Measurements from ENCODE around the gene CMBL.
"Not testable (repeated sequence)": the region's sequence is repeated elsewhere in the genome, so short reads cannot be mapped to it uniquely, and the experiment has no call there.

Gene CMBL

GRCh38 chr5:10307206-10308148 lies at the start of gene CMBL:
TSS of gene CMBL (minus strand) at chr5:10307902. CDS start at chr5:10290762, 17,140 bp downstream.
- peak; percentile 56 for DNase-seq

DNA sequence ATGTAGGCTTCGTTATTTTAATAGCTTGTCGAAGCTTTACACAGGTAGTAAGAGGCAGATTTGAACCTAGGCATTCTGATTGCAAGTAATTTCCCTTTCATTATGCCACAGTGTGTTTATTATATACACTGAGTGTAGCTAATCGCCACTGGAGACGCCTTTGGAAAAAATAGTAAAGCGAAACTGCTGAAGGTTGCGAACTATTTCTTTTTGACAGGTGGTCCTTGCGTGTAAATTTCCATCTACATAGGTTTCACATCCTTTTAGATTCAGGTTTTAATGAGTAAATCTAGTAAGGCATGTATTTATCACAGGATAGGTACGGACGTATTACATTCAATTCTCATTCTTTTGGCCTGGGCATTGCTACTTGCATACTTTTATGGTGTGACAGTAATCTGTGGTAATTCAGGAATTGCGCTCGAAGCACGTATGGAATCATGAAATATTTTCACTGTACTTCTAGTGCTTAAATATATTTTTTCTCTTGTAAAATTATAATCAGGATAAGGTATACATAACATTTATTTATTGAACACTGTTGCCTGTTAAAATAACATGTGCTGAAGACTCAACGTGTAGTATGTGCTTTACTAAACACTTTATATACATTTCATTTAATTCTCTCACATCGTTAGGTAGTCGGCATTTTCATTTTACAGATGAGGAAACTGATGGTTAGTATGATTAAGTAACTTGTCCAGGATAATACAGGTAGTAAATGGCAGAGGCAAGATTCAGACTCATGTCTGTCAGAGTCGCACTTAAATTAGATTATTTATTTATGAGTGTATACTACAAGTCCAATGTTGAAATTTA lies 47.6 kb upstream of the CMBL start:
- DNase-seq, result peak; percentile 64

GRCh38 chr5:10354048-10354872 lies 46.6 kb upstream of the CMBL start:
- DNase-seq, result peak; percentile 44

DNA sequence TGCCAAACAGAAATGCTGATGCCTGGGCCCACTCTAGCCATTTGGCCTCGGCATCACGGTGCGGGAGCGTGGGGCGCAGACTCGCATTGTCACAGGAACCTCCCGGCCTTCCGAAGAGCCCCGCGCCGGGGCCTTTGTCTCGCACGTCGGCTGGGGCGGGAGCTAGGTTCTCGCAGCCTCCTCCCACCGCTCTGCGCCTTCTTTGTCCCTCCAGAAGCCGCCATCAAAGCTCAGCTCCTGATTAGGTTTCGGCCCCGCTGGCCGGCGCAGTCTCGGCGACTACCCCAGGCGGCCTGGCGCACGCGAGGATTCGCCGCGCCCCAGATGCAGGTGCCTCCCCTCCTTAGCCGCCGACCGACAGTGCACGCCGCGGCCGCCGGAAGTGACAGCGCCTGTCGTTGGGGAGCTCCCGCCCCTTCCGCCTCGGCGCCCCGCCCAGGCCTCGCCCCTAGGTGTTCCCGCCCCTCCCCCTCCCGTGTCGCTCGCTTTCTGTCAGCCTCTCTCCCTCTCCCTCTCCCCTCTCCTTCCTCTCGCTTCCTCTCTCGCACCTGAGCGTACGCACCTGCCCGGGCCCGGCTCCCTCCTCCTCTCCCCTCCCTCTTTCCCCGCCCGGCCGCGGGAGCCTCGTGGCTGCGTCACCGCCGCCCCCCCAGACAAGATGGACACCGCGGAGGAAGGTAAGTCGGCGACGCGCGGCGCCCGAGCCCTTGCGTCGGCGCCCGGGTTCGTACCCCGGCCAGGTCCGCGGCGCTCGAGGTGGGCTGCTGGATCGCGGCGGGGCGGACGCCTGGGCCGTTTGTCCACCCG lies 45.7 kb upstream of the CMBL start, which contains the start of gene MARCHF6:
MARCHF6 (plus strand) TSS at position 455 of the 807 bp plus-strand sequence; CDS start at position 659, 204 bp downstream.
- DNase-seq, result peak; percentile 95

GRCh38 chr5:10352430-10353240 lies 44.9 kb upstream of the CMBL start:
- peak; percentile 85 for DNase-seq

DNA sequence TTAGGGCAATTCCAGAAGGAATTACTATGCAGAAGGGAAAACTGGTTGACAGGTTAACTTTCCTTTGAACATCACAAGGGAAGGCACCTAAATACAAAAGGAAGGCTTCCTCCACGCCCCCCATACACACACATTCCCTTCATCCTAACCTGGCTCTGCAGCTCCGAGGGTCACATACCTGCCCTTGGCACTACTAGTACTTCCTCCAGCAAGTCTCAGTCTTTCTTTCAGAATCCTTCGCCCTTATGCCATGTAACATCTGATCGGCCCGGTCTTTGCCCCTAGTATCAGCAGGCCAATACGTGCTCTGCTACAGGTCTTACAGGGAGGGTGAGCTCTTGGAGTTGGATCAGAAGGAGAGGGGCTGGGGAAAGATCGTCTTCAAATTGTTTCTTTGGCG lies 44.2 kb upstream of the CMBL start:
- DNase-seq, result no peak

DNA sequence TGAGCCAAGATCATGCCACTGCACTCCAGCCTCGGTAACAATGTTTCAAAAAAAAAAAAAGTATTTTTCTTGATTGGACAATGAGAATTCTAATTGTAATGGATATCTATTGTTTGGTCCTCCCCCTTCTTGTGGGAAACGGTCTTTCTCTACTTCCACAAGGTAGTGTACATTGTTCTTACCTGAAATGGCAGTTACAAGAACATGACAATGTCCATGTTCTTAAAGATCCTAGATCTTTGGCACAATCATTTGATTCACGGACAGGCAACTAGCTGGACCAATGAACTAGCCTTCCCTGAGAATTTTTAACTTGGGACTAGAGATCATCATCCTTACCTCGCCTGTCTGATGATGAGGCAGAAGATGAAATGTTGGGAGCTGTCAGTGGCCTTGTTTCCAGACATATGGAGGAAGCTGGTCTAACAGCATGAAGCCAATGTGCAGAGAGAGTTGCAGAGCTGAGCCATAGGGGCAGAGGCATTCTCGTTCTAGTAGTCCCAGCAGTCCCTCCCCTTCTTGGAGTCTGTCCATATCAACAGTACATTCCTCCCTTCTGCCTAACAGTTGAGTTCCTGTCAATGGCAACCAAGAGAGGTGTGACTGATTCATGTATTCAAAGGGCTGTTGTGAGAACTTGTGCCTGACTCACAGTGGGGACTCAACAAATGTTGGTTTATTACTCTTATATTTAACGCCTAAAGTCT lies 43.6 kb upstream of the CMBL start:
- DNase-seq, result no peak

- DNase-seq, result no peak
Observed at GRCh38 chr5:10348258-10348657, 40.6 kb upstream of the CMBL start.

DNA sequence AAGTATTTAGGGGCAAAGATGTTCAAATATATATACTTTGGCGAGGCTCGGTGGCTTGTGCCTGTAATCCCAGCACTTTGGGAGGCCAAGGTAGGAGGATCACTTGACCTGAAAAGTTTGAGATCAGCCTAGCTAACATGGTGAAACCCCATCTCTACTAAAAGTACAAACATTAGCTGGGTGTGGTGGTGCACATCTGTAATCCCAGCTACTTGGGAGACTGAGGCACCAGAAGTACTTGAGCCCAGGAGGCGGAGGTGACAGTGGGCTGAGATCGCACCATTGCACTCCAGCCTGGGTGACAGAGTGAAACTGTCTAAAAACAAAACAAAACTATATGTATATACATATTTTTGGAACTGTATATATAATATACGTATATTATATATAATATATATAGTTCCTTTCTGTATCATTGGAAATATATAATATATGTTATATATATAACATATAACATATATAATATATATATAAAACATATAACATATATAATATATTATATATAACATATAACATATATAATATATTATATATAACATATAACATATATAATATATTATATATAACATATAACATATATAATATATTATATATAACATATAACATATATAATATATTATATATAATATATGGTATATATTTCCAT lies 36.9 kb upstream of the CMBL start:
- DNase-seq, result not testable (repeated sequence)

- DNase-seq, result no peak
Observed at GRCh38 chr5:10343486-10343885, 35.8 kb upstream of the CMBL start.

- no peak for DNase-seq
Observed at GRCh38 chr5:10339958-10340357, 32.3 kb upstream of the CMBL start.

- DNase-seq, result no peak
Observed at GRCh38 chr5:10339058-10339811, 31.5 kb upstream of the CMBL start.

- no peak for DNase-seq
Observed at GRCh38 chr5:10338686-10339057, 31.0 kb upstream of the CMBL start.

- no peak for DNase-seq
Observed at GRCh38 chr5:10337986-10338385, 30.3 kb upstream of the CMBL start.

- no peak for DNase-seq
Observed at GRCh38 chr5:10337107-10337506, 29.4 kb upstream of the CMBL start.

- DNase-seq, result no peak
Observed at GRCh38 chr5:10335711-10336470, 28.2 kb upstream of the CMBL start.

GRCh38 chr5:10334831-10335230 lies 27.1 kb upstream of the CMBL start:
- no peak for DNase-seq

All from NCI-H526 treated with DMSO at 0.1 percent for 48 hours (cell line).